ENCODE results near the gene GPC3. TPM values are rescaled to one million over a fixed set of nuclear protein-coding genes. Genes with fewer than 3 reads are reported as not detected.

Gene GPC3
- total RNA-seq, 1 experiment from 2014 or later: 233 TPM

GRCh38 chrX:133634416-133634815 is 351.0 kb downstream of the GPC3 start:
- Histone ChIP-seq H3K36me3 (ENCODE audit: control insufficient read depth, insufficient read depth, low read length) (no peaks in the 10 kb centered on the region), H3K9me3 (no peaks in the 10 kb centered on the region), H3K27me3 (replicated peaks; ENCODE audit: control insufficient read depth, insufficient read depth, low read length) (no peaks in the 10 kb centered on the region), H3K4me1 (no peaks in the 10 kb centered on the region), H3K4me3 (ENCODE audit: low read depth, low read length) (no peak overlapping the region)
- intact Hi-C loops (cut with micrococcal nuclease; ENCODE audit: unreplicated experiment): no loop called here
- ChIA-PET POLR2A (no interaction called here), CTCF (no interaction called here)
- Mint-ChIP-seq H3K27me3 (ENCODE audit: insufficient read depth, unreplicated experiment) (no peaks in the 10 kb centered on the region), H3K27ac (ENCODE audit: unreplicated experiment) (no peak overlapping the region), H3K36me3 (ENCODE audit: insufficient read depth, unreplicated experiment) (no peaks in the 10 kb centered on the region), H3K4me3 (ENCODE audit: unreplicated experiment) (no peak overlapping the region), H3K4me1 (ENCODE audit: low read depth, unreplicated experiment) (no peaks in the 10 kb centered on the region), H3K9me3 (ENCODE audit: unreplicated experiment) (no peaks in the 10 kb centered on the region)
- TF ChIP-seq CTCF (IDR thresholded peaks at IDR 0.05; ENCODE audit: insufficient read depth in 1 of 2, low read depth in 1 of 2, low read length in 1 of 2, severe bottlenecking in 1 of 2, unreplicated experiment in 1 of 2): no peak
- BruUV-seq (replicated peaks): no TSS peak
- no peak for DNase-seq

- ChIA-PET POLR2A (no interaction called here), CTCF (no interaction called here)
- Mint-ChIP-seq H3K9me3 (ENCODE audit: unreplicated experiment) (no peaks in the 10 kb centered on the region), H3K4me1 (ENCODE audit: low read depth, unreplicated experiment) (no peaks in the 10 kb centered on the region), H3K4me3 (ENCODE audit: unreplicated experiment) (no peak overlapping the region), H3K36me3 (ENCODE audit: insufficient read depth, unreplicated experiment) (no peaks in the 10 kb centered on the region), H3K27me3 (ENCODE audit: insufficient read depth, unreplicated experiment) (no peaks in the 10 kb centered on the region), H3K27ac (ENCODE audit: unreplicated experiment) (no peak overlapping the region)
- H3K9me3 ChIP-seq: no peaks in the 10 kb centered on the region
- no peak for TF ChIP-seq CTCF (IDR thresholded peaks at IDR 0.05; ENCODE audit: insufficient read depth in 1 of 2, low read depth in 1 of 2, low read length in 1 of 2, severe bottlenecking in 1 of 2, unreplicated experiment in 1 of 2)
- no peaks in the 10 kb centered on the region for H3K36me3 ChIP-seq (ENCODE audit: control insufficient read depth, insufficient read depth, low read length)
- H3K4me1 ChIP-seq: no peaks in the 10 kb centered on the region
- no peak for DNase-seq
- no peak overlapping the region for H3K4me3 ChIP-seq (ENCODE audit: low read depth, low read length)
- no TSS peak for BruUV-seq (replicated peaks)
- intact Hi-C loops (cut with micrococcal nuclease; ENCODE audit: unreplicated experiment): no loop called here
- H3K27me3 ChIP-seq (replicated peaks; ENCODE audit: control insufficient read depth, insufficient read depth, low read length): no peaks in the 10 kb centered on the region
Observed at GRCh38 chrX:133633950-133634349, 351.4 kb downstream of the GPC3 start.

- Histone ChIP-seq H3K4me1 (no peaks in the 10 kb centered on the region), H3K9me3 (no peaks in the 10 kb centered on the region), H3K36me3 (ENCODE audit: control insufficient read depth, insufficient read depth, low read length) (no peaks in the 10 kb centered on the region), H3K27me3 (replicated peaks; ENCODE audit: control insufficient read depth, insufficient read depth, low read length) (no peaks in the 10 kb centered on the region), H3K4me3 (ENCODE audit: low read depth, low read length) (no peak overlapping the region)
- Mint-ChIP-seq H3K4me3 (ENCODE audit: unreplicated experiment) (no peak overlapping the region), H3K36me3 (ENCODE audit: insufficient read depth, unreplicated experiment) (no peaks in the 10 kb centered on the region), H3K27me3 (ENCODE audit: insufficient read depth, unreplicated experiment) (no peaks in the 10 kb centered on the region), H3K27ac (ENCODE audit: unreplicated experiment) (no peak overlapping the region), H3K9me3 (ENCODE audit: unreplicated experiment) (no peaks in the 10 kb centered on the region), H3K4me1 (ENCODE audit: low read depth, unreplicated experiment) (no peaks in the 10 kb centered on the region)
- no peak for TF ChIP-seq CTCF (IDR thresholded peaks at IDR 0.05; ENCODE audit: insufficient read depth in 1 of 2, low read depth in 1 of 2, low read length in 1 of 2, severe bottlenecking in 1 of 2, unreplicated experiment in 1 of 2)
- no peak for DNase-seq
- intact Hi-C loops (cut with micrococcal nuclease; ENCODE audit: unreplicated experiment): no loop called here
- ChIA-PET CTCF (no interaction called here), POLR2A (no interaction called here)
- BruUV-seq (replicated peaks): no TSS peak
Observed at GRCh38 chrX:133633162-133633561, 352.2 kb downstream of the GPC3 start.
